Liver (tissue), 9 donors: ENCODE results near the gene ENDOU. TPM values are rescaled to one million over a fixed set of nuclear protein-coding genes. Genes with fewer than 3 reads are reported as not detected.

Experiments used
- DNase-seq: peaks from one replicate; pipeline ENCODE4 v3.0.0-alpha.2; 2017; ENCODE audit warnings: low spot score
- H3K27ac ChIP-seq, 2 donors: one replicate each; pipeline ENCODE4 v1.7.0; 2013; ENCODE audit warnings: inconsistent platforms in 2 of 2, low read length in 2 of 2, control low read depth in 1 of 2, low read depth in 1 of 2, mild to moderate bottlenecking in 1 of 2
- H3K27me3 ChIP-seq, 4 donors: one replicate each; pipeline versions ENCODE4 v1.6.1 to v1.7.0; 2013; ENCODE audit warnings: low read length in 3 of 4, inconsistent platforms in 1 of 4, mild to moderate bottlenecking in 1 of 4, moderate library complexity in 1 of 4; ENCODE audit not compliant: control insufficient read depth in 4 of 4, insufficient read depth in 4 of 4
- H3K36me3 ChIP-seq, 4 donors: one replicate each; pipeline versions ENCODE4 v1.6.1 to v1.7.0; 2013; ENCODE audit warnings: low read length in 3 of 4, mild to moderate bottlenecking in 3 of 4, low read depth in 1 of 4, moderate library complexity in 1 of 4; ENCODE audit not compliant: control insufficient read depth in 4 of 4, insufficient read depth in 3 of 4
- H3K4me1 ChIP-seq, 4 donors: one replicate each; pipeline versions ENCODE4 v1.6.1 to v1.7.0; 2013; ENCODE audit warnings: low read length in 3 of 4, mild to moderate bottlenecking in 3 of 4, moderate library complexity in 1 of 4; ENCODE audit not compliant: control insufficient read depth in 4 of 4, insufficient read depth in 4 of 4
- H3K4me3 ChIP-seq, 3 donors: one replicate each; pipeline versions ENCODE4 v1.6.1 to v1.7.0; 2013; ENCODE audit warnings: low read length in 3 of 3, control low read depth in 1 of 3, low read depth in 1 of 3, mild to moderate bottlenecking in 1 of 3
- H3K9ac ChIP-seq, 2 donors: one replicate each; pipeline ENCODE4 v1.7.0; 2013; ENCODE audit warnings: low read length in 2 of 2, mild to moderate bottlenecking in 2 of 2, moderate library complexity in 2 of 2, control low read depth in 1 of 2, low read depth in 1 of 2
- H3K9me3 ChIP-seq, 4 donors: one replicate each; pipeline versions ENCODE4 v1.6.1 to v1.7.0; 2013; ENCODE audit warnings: low read length in 3 of 4; ENCODE audit not compliant: control insufficient read depth in 4 of 4
- EGR1 ChIP-seq, 2 donors: IDR thresholded peaks; 2 replicates each; pipeline ENCODE4 v1.6.1; 2016 to 2018; ENCODE audit warnings: antibody characterized with exemption in 2 of 2, low read depth in 2 of 2
- FOXA1 ChIP-seq: IDR thresholded peaks from 2 replicates; pipeline ENCODE4 v1.6.1; 2016; ENCODE audit warnings: antibody characterized with exemption
- FOXA2 ChIP-seq: IDR thresholded peaks from 2 replicates; pipeline ENCODE4 v1.6.1; 2016; ENCODE audit warnings: antibody characterized with exemption
- GABPA ChIP-seq, 2 donors: IDR thresholded peaks in 1 of 2; conservative IDR thresholded peaks in 1 of 2; 2 replicates each; pipeline ENCODE4 v1.6.1; 2016; ENCODE audit warnings: antibody characterized with exemption in 2 of 2, mild to moderate bottlenecking in 1 of 2, moderate library complexity in 1 of 2
- HNF4A ChIP-seq, 2 donors: conservative IDR thresholded peaks; 2 replicates each; pipeline ENCODE4 v1.6.1; 2016; ENCODE audit warnings: antibody characterized with exemption in 2 of 2, mild to moderate bottlenecking in 2 of 2
- HNF4G ChIP-seq: IDR thresholded peaks from 2 replicates; pipeline ENCODE4 v1.6.1; 2016; ENCODE audit warnings: antibody characterized with exemption
- MAX ChIP-seq: IDR thresholded peaks from 2 replicates; pipeline ENCODE4 v1.6.1; 2016; ENCODE audit warnings: antibody characterized with exemption
- RXRA ChIP-seq, 2 donors: IDR thresholded peaks; 2 replicates each; pipeline ENCODE4 v1.6.1; 2017 to 2018; ENCODE audit warnings: antibody characterized with exemption in 2 of 2, mild to moderate bottlenecking in 1 of 2
- TAF1 ChIP-seq: conservative IDR thresholded peaks from 2 replicates; pipeline ENCODE4 v1.6.1; 2016; ENCODE audit warnings: antibody characterized with exemption, mild to moderate bottlenecking
- ZBTB33 ChIP-seq: IDR thresholded peaks from 2 replicates; pipeline ENCODE4 v1.6.1; 2016; ENCODE audit warnings: antibody characterized with exemption
- whole genome bisulfite sequencing: extraction: QIAGEN DNeasy Blood & Tissue Kit; methylation state at CpG from one replicate; pipeline ENCODE4 v1.1.7; 2013; 5-methylcytosine and 5-hydroxymethylcytosine counted together
- polyA plus RNA-seq, 2 donors: library from polyadenylated mRNA; stranded (reverse) in 1 of 2; unstranded in 1 of 2; fragments of 200-250 nt in 1 of 2; fragments of >200 nt in 1 of 2; fragmentation: Nextera tagmentation in 1 of 2; extraction: Ambion mirVana in 1 of 2; gene quantifications; one replicate each; pipeline versions ENCODE4 v1.2.1 to v1.2.3, GENCODE V29; 2013 to 2015
- total RNA-seq, 2 donors: library from RNA; depleted of rRNA; stranded (reverse); fragments of >200 nt; gene quantifications; one replicate each; pipeline ENCODE4 v1.2.3, GENCODE V29; 2014
- TF ChIP-seq, protein P1 (sequence below): IDR thresholded peaks from 2 replicates; pipeline ENCODE4 v1.6.1; 2016; ENCODE audit warnings: antibody characterized with exemption, mild to moderate bottlenecking
- TF ChIP-seq, protein P2 (sequence below): fragments of 150-350 bp; IDR thresholded peaks from 2 replicates; pipeline ENCODE4 v1.5.1; 2017; ENCODE audit warnings: improper control_type of control experiment, low read depth, low read length; ENCODE audit not compliant: missing input control
- donor health status: healthy.
- donor health status: healthy.
- donor health status: healthy.
- donor health status: healthy.
- donor health status: healthy.

ENDOU gene
- total and polyA plus RNA-seq, 4 donors = 0.25 TPM; not detected in 3

GRCh38 chr12:47742253-47742825 lies 17.0 kb upstream of the ENDOU start (continued):
- TF ChIP-seq TAF1 = no peak
- TF ChIP-seq MAX = no peak
- no peak for TF ChIP-seq EGR1 (IDR thresholded peaks at IDR 0.05; ENCODE audit: low read depth in 2 of 2)
- no peak for TF ChIP-seq RXRA (IDR thresholded peaks at IDR 0.05)
- TF ChIP-seq GABPA (IDR thresholded peaks at IDR 0.05 in 1 of 2, conservative IDR thresholded peaks at IDR 0.05 in 1 of 2) = no peak

- no peak overlapping the region for H3K9ac ChIP-seq
- no peak for DNase-seq
These were observed 16.0 kb upstream of the ENDOU start for GRCh38 chr12:47741340-47741703.

GRCh38 chr12:47740606-47741339 lies 15.5 kb upstream of the ENDOU start:
- Histone ChIP-seq H3K9ac (no peak overlapping the region), H3K36me3 (no peaks in the 10 kb centered on the region), H3K4me3 (no peak overlapping the region), H3K27ac (no peak overlapping the region), H3K27me3 (no peaks in the 10 kb centered on the region), H3K4me1 (peaks cover 10 to 12% (median 11%) of the 10 kb centered on the region in 4 donors), H3K9me3 (no peaks in the 10 kb centered on the region)
- DNase-seq = no peak
- 70% methylated on average over 21 of the region's 21 CpGs for WGBS
- TF ChIP-seq FOXA1 (no peak), EGR1 (IDR thresholded peaks at IDR 0.05; ENCODE audit: low read depth in 2 of 2) (no peak), RXRA (IDR thresholded peaks at IDR 0.05) (no peak), HNF4G (no peak), ZBTB33 (no peak), HNF4A (conservative IDR thresholded peaks at IDR 0.05) (no peak), FOXA2 (no peak), MAX (no peak)
- TF ChIP-seq, protein P1, sequence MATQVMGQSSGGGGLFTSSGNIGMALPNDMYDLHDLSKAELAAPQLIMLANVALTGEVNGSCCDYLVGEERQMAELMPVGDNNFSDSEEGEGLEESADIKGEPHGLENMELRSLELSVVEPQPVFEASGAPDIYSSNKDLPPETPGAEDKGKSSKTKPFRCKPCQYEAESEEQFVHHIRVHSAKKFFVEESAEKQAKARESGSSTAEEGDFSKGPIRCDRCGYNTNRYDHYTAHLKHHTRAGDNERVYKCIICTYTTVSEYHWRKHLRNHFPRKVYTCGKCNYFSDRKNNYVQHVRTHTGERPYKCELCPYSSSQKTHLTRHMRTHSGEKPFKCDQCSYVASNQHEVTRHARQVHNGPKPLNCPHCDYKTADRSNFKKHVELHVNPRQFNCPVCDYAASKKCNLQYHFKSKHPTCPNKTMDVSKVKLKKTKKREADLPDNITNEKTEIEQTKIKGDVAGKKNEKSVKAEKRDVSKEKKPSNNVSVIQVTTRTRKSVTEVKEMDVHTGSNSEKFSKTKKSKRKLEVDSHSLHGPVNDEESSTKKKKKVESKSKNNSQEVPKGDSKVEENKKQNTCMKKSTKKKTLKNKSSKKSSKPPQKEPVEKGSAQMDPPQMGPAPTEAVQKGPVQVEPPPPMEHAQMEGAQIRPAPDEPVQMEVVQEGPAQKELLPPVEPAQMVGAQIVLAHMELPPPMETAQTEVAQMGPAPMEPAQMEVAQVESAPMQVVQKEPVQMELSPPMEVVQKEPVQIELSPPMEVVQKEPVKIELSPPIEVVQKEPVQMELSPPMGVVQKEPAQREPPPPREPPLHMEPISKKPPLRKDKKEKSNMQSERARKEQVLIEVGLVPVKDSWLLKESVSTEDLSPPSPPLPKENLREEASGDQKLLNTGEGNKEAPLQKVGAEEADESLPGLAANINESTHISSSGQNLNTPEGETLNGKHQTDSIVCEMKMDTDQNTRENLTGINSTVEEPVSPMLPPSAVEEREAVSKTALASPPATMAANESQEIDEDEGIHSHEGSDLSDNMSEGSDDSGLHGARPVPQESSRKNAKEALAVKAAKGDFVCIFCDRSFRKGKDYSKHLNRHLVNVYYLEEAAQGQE = no peak

More at GRCh38 chr12:47741340-47741703, 16.0 kb upstream of the ENDOU start:
- no peaks in the 10 kb centered on the region for H3K9me3 ChIP-seq
- no peak overlapping the region for H3K4me3 ChIP-seq
- no peak overlapping the region for H3K27ac ChIP-seq
- WGBS = 17% methylated on average over 4 of the region's 4 CpGs
- H3K27me3 ChIP-seq = no peaks in the 10 kb centered on the region
- TF ChIP-seq ZBTB33 = no peak
- TF ChIP-seq, protein P2, sequence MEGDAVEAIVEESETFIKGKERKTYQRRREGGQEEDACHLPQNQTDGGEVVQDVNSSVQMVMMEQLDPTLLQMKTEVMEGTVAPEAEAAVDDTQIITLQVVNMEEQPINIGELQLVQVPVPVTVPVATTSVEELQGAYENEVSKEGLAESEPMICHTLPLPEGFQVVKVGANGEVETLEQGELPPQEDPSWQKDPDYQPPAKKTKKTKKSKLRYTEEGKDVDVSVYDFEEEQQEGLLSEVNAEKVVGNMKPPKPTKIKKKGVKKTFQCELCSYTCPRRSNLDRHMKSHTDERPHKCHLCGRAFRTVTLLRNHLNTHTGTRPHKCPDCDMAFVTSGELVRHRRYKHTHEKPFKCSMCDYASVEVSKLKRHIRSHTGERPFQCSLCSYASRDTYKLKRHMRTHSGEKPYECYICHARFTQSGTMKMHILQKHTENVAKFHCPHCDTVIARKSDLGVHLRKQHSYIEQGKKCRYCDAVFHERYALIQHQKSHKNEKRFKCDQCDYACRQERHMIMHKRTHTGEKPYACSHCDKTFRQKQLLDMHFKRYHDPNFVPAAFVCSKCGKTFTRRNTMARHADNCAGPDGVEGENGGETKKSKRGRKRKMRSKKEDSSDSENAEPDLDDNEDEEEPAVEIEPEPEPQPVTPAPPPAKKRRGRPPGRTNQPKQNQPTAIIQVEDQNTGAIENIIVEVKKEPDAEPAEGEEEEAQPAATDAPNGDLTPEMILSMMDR = no peak
- H3K4me1 ChIP-seq = peaks cover 10 to 12% (median 11%) of the 10 kb centered on the region in 4 donors
- H3K36me3 ChIP-seq = no peaks in the 10 kb centered on the region
